HG03457 (cell line): ENCODE data around the gene BTBD9.

Source experiments
- ATAC-seq: cut with Tn5 transposase; IDR thresholded peaks from one replicate; pipeline ENCODE4 v1.9.1; 2021; ENCODE audit warnings: moderate number of reproducible peaks; ENCODE audit not compliant: unreplicated experiment

BTBD9 gene

DNA sequence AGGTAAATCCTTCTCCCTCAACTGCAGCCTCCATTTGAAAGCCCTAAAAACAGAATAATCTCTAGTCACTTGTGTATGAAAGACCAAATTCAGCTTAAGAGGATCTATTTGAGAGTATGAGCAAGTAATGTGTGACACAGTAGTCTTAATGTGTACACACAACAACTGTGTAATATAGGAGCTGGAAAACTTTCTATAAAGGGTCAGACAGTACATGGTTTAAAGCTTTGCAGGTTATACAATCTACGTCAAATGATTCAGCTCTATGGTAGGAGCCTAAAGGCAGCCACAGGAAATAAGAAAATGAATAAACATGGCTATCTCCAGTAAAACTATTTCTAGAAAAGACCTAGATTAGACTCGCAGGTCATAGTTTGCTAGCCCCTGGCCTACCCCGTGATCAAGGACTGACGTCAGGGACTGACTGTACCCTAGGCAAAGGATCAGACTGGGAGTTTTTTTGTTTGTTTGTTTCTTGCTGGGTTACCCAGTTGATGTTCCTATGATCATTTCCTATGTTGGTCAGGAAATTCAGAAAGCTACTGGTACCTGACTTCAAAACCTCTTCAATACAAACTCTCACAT is 39.7 kb downstream of the BTBD9 start:
- ATAC-seq: no peak

DNA sequence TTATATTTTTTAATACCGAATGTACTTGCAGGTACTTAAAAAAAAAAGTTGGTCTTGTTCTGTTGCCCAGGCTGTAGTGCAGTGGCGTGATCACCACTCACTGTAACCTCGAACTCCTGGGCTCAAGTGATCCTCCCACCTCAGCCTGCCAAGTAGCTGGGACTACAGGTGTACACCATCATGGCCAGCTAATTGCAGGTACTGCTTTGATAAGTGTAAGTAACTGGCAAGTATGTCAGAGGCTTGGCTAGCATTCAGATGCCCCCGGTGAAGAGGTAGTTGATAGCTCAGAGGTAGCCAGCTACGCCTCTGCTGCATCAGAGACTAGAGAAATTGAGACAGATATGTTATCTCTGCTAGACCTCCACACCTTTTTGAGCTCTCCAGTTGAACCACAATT is 40.5 kb downstream of the BTBD9 start:
- no peak for ATAC-seq

- ATAC-seq: no peak
Measured at GRCh38 chr6:38593998-38594665, 45.6 kb downstream of the BTBD9 start.

DNA sequence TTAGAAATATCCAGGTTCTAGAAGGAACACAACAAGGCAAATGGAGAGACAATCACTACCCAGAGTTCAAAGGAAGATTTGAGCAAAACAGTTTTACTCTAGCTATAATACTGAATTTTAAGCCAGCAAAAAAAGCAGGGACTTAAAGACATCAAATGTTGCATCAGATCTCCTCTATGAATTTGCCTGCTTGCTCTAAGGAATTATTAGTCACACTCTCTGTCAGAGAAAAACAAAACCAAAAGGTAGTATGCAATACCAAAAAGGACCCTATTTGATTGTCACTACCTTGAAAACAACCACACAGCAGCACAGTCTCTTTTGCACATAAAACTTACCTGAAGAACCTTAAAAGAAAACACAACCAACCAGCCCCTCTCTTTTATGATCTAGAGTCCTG is 46.3 kb downstream of the BTBD9 start:
- no peak for ATAC-seq

DNA sequence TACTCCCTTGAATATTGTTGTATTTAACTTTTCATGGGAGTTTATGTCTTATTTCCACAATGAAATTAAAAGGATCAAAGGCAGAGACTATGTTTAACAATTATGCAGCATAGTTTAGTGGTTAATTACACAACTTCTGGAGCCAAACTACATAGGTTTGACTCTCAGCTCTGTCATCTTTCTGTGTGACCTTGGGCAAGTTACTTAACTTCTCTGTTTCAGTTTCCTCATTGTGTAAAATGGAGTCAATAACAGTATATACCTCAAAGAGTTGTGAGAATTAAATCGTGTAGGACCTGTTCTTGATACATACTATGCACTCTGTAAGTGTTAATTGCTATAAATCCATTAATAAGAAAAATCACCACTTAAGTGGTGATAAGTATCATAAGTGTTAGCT is 48.3 kb downstream of the BTBD9 start:
- ATAC-seq: no peak

DNA sequence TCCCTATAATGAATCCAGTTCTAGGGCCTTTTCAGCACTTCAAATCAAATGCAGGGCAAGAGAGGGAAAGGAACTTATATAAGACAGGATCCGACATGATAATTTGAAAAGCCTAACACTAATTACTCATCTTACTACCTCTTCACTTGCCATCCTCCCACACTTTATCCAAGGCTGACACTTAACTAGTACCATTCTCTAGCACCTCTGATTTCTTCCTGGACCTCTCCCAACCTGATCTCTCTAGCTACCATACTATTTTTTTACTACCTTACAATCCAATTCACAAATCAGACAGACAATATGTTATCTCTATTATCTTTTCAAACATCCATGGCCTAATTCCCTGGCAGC is 50.4 kb downstream of the BTBD9 start:
- no peak for ATAC-seq

DNA sequence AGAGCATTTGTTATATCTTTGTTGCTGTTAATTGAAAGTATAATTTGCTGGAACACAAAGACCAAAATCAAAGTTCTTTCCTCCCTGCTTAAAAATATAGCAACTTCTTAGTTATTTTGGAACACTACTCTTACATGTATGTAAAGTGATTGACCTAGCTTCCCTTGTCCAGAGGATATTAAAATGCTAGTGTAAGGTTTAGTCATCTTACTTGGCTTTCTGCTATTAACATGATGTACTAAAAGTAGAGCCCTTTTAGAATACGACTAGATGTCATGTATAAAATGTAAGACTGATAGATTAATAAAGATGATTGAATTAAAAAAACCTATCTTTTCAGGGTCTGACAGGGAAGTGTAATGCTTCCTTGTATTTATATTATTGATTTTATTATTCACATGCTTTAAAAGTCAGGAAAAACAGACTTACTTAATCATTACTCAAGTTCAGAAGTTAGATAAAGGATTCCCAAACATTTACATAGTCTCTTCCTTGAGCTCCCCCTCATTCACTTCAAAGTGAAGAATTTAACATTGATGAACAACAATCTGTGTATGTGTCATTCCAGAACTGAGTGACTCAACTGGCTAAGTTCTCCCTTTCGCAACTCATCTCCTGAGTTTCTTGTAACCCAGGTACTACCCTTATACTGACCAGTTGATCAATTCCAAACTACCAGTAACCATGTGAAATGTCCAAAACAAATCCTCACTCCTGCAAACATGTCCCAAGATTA is 50.9 kb downstream of the BTBD9 start:
- ATAC-seq: no peak

DNA sequence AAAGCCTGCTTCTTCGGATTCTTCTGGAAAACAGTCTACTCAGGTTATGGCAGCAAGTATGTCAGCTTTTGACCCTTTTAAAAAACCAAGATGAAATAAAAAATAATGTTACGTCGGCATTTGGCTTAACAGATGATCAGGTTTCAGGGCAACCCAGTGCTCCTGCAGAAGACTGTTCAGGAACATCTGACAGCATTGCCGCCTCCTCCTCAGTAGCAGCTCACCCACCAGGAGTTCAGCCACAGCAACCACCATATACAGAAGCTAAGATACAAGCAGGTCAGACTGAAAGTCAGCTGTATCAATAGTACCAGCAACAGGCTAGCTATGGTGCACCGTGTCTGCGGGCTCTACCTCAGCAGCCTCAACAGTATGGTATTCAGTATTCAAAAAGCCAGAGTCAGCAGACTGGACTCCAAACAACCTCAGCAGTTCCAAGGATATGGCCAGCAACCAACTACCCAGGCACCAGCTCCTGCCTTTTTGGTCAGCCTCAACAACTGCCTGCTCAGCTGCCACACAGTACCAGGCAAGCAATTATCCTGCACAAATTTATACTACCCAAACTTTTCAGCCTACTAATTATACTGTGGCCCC is 51.9 kb downstream of the BTBD9 start:
- no peak for ATAC-seq

- no peak for ATAC-seq
Measured at GRCh38 chr6:38586992-38587391, 52.7 kb downstream of the BTBD9 start.

GRCh38 chr6:38584731-38585130 is 55.0 kb downstream of the BTBD9 start:
- ATAC-seq: no peak

DNA sequence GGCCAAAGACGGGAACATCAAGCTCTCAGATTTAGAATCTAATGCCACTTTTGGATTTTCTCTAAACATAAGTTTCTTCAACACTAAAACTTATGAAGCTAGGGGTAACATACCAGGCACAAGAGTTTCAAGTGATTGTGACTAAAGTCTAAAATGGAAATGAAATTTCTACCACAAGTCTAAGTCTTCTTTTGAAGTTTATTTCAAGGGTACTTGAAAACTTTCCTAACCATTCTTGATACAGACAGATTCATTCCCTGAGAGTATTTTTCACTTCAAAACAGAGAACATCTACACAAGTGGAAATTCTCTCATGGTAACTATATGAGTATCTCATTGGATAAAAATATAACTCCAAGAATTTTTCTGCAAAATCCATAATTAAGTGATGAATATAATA is 56.2 kb downstream of the BTBD9 start:
- ATAC-seq: no peak

GRCh38 chr6:38580030-38580429 is 59.7 kb downstream of the BTBD9 start:
- ATAC-seq: no peak

GRCh38 chr6:38579010-38579628 is 60.6 kb downstream of the BTBD9 start:
- no peak for ATAC-seq

DNA sequence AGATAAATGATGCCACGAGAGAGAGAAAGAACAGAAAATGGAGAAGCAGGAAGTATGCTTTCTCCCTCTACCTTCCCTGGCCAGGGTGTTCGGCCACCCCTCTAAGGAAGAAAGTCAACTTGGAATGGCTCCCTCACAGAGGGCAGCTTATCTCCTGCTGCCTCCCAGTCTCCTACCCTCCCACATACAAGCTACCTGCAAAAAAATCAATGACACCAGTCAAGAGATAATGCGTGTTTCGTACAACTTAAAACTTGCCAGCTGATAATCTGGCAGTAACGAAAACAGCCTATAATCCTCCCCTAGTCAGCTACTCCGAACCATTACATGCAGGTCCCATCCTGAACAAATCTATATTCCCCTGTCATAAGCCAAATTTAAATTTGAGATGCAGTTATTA is 61.7 kb downstream of the BTBD9 start:
- no peak for ATAC-seq

DNA sequence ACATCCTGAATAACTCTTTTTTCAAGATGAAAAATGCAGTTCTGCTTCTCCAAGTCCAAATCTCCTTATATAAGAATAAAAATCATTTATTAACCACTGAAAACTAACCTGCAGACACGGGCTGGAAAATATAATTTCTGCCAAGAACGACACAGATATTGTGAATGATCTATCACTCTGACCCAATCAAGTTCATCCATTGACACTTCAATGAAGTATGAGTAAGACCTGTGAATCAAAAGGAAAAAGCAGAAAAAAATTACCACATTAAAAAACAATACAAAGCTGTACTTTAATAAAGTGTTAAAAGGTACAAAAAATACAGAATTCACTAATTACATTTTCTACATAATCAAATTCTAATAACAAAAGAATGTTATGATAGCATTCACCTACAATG is 62.2 kb downstream of the BTBD9 start:
- no peak for ATAC-seq

- ATAC-seq: no peak
Measured at GRCh38 chr6:38573801-38574395, 65.8 kb downstream of the BTBD9 start.

DNA sequence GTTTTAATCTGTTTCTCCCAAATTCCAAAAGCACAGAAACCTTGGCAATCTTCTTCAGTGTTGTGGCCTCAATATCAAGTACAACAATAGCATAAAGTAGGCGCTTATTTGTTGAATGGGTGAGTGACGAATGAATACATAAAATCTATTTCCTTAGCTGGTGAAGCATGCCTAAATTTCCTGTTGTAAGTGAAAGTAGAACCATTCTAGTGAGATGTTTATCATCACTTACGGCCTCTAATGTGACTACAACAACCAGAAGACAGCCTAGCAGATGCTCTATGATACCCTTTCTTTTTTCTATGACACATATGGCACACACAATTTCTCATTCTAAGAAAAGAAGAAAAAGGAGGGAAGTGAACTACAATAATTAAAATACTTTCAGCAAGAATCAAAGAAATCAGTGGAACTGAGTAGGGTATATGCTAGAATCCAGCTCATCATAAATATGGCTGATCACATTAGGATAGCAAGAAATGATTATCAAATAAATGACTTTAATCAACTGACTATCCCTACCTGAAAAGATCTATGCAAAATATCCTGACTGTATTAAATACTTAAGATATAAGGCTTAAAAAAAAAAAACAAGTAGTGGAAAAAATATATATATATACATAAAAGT is 67.4 kb downstream of the BTBD9 start:
- ATAC-seq: no peak

DNA sequence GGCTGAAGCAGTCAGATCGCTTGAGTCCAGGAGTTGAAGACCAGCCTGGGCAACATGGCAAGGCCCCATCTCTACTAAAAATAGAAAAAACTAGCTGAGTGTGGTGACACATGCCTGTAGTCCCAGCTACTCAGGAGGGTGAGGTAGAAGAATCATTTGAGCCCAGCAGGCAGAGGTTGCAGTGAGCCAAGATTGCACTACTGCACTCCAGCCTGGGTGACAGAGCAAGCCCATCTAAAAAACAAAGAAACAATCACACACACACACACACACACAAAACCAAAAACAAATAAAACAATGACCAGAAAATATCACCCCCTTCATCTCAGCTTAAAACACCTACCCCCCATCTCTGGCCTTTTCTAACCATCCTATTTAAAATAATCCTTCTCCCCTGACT is 68.0 kb downstream of the BTBD9 start:
- no peak for ATAC-seq

GRCh38 chr6:38570750-38571149 is 69.0 kb downstream of the BTBD9 start:
- ATAC-seq: no peak

- ATAC-seq: no peak
Measured at GRCh38 chr6:38567436-38567835, 72.3 kb downstream of the BTBD9 start.
